Stimulated activated CD8-positive, alpha-beta memory T cell treated with anti-CD3 and anti-CD28 coated beads, Interleukin-12 subunit alpha, Interleukin-12 subunit beta, amount 100 ng/mL, for 4 hours (primary cell): Measurements from ENCODE around the gene MUS81.
"Not testable (repeated sequence)": the region's sequence is repeated elsewhere in the genome, so short reads cannot be mapped to it uniquely, and the experiment has no call there.

Experiments
- DNase-seq: peaks from one replicate; pipeline ENCODE4 v3.0.0-alpha.2; 2020; ENCODE audit warnings: low read depth

Gene MUS81

GRCh38 chr11:65873318-65874156 is 13.3 kb downstream of the MUS81 start:
- peak; percentile 93 for DNase-seq

- no peak for DNase-seq
Observed at GRCh38 chr11:65879617-65880016, 19.4 kb downstream of the MUS81 start, which contains the start of gene CTSW. Gene CTSW, plus strand, starts transcription at chr11:65879837. Its CDS starts 18 bp downstream, at chr11:65879855.

DNA sequence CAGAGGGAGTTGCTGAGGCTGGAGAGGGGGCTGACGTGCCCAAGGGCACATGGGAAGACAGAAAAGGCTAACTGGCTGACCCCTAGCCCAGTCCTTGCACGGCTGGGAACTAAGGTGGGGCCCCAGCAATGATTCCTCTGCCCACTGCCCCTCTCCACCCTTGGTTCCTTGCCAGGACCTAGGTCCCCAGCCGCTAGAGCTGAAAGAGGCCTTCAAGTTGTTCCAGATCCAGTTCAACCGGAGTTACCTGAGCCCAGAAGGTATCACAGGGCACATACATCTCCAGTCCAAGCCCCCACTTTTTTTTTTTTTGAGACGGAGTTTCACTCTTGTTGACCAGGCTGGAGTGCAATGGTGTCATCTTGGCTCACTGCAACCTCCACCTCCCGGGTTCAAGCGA is 19.8 kb downstream of the MUS81 start:
- no peak for DNase-seq

DNA sequence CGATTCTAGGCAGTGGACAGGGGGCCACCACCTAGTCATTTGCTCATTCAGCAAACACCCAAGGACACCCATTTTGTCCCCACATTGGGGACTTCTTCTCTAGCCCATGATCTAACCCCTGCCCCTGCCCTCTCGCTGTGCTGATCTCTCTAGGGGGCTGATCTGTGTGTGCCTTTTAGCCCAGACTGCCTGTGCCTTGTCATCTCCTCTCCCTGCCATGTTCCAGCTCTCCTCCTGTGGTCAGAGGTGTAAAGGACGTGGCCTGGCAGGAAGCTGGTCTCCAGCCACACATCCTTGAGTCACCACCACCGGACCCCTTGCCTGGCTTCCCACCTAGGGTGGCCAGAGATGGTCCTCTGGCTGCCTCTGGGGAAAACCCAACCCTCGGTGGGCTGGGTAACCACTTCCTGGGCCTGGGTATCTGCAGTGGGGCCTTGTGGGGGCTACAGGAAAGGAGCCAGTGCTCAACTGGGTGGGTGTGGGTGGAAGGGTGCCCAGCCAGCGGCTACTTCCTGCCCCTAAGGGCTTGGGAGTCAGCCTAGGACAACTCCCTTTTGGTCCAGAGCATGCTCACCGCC is 20.7 kb downstream of the MUS81 start:
- DNase-seq, result no peak

GRCh38 chr11:65882120-65883057 is 22.2 kb downstream of the MUS81 start:
- DNase-seq, result no peak

- DNase-seq, result no peak
Observed at GRCh38 chr11:65883058-65883761, 23.0 kb downstream of the MUS81 start.

DNA sequence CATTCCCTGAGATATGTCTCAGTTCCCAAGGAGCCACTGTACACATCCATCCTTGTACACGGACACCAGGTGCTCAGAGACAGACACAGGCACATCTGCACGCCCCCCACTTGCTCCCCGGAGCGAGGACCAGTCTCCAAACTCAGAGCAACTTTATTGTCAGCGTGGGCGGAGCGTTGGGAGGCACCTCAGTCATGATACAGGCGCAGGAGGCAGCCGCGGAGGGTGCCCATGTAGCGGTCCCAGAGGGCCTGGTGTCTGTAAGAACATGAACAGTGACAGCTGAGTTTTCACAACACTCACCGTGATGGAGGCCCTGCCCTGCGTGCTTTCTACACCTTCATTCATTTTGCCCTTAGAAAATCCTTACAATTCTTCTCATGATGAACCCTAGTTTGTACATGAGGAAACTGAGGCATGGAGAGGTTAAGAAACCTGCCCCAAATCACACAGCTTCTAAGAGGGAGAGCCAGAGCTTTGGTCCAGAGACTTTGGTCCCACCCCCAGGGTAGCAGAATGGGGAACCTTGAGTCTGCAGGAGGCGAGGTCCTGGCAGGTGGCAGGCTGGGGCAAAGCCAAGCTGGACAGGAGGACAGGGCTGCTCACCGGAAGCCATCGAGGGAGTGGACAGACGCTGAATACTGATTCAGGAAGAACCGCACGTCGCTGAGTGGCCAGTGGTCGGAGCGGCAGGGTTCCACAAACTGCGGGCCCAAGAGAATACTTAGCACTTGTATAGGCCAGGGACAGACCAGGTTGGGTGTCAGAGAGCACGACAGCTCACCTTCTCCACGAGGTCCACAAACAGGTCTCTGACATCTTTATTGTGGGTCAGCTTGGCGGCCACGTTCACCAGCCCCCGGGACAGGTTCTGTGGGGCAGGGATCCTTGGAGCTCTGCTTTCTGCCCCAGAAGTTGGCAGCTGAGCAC is 23.8 kb downstream of the MUS81 start:
- DNase-seq, result no peak

- peak; percentile 64 for DNase-seq
Observed at GRCh38 chr11:65884716-65885092, 24.5 kb downstream of the MUS81 start.

DNA sequence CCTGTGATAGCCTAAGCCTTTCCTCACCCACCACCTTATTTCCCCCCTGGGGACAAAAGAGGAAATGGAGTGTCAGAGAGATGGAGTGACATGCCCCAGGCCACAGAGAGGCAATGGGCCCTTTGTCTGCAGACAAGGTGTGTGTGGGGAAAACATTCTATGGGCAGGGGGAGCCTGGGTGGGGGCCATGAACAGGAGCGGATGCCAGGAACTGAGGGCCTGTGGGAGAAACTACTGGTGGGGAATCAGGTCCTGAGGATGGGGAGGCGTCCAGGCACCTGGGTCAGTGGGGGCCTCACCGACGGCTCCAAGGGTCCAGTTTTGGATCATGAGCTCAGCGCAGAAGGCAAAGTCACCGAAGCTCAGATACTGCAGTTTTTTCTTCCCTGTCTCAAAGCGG is 25.0 kb downstream of the MUS81 start:
- DNase-seq, result no peak

DNA sequence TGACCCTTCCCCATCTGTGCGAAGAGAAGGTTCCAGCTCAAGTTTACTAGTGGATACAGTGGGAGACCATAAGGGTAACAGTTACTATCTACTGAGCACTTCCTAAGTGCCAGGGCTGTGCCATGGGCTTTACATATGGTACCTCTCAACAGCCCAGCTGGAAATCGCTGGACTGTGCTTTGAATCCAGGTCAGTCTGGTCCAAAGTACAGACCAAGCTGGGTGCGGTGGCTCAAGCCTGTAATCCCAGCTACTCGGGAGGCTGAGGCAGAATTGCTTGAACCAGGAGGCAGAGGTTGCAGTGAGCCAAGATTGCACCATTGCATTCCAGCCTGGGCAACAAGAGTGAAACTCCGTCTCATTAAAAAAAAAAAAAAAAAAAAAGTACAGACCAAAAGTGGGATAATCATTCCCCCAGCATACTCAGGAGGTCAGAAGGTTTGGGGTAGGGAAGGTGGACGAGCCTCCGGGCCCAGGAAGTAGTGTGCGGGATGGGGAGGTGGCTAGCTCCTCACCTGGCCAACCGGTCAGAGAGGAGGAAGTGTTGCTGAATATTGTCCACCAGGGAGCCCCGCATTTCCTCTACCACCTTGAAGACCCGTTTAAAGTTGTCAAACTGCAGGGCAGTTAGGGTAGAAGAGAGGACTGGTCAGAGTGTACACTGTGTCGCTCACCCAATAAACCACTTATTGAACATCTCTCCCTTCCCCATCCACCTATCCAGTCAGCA is 25.7 kb downstream of the MUS81 start:
- no peak for DNase-seq

- no peak for DNase-seq
Observed at GRCh38 chr11:65886826-65887722, 26.8 kb downstream of the MUS81 start.

- DNase-seq, result no peak
Observed at GRCh38 chr11:65887723-65888162, 27.5 kb downstream of the MUS81 start.

DNA sequence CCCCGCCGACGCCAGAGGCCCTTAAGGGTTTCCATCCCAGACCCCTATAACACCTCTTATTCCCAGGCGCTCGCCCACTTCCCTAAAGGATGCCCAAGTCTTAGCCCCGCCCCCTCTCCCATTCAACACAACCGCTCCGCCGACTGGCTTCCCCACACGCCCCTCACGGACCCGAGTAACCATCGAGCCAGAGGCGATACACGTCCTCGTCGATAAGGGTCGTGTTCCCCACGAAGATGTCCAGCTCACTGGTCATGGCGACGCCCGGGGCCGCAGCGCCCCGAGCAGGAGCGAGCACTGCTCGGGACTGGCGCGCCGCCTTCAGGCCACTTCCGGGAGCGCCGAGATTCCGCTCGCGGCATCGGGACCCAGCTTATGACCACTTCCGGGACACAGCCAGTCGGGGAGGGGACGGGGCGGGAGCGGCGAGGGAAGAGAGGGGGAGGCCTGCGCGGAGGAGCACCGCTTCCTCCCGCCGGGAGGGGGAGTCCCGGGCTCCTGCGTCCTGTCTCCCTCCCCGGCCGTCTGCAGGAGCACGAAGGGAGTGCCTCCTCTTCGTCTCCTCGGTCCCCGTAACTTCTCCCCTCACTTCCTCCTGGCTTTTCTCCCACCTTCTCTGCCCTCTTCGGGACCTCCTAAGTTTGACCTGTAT is 28.1 kb downstream of the MUS81 start, which contains the start of gene FIBP:
FIBP (minus strand) TSS at position 309 of the 652 bp plus-strand sequence; CDS start at position 256, 53 bp downstream.
- peak; percentile 92 for DNase-seq

GRCh38 chr11:65890324-65891218 is 30.3 kb downstream of the MUS81 start, which contains the start of gene CCDC85B:
Gene CCDC85B, plus strand, starts transcription at chr11:65890673. Its CDS starts 111 bp downstream, at chr11:65890784.
- DNase-seq, result peak; percentile 98

DNA sequence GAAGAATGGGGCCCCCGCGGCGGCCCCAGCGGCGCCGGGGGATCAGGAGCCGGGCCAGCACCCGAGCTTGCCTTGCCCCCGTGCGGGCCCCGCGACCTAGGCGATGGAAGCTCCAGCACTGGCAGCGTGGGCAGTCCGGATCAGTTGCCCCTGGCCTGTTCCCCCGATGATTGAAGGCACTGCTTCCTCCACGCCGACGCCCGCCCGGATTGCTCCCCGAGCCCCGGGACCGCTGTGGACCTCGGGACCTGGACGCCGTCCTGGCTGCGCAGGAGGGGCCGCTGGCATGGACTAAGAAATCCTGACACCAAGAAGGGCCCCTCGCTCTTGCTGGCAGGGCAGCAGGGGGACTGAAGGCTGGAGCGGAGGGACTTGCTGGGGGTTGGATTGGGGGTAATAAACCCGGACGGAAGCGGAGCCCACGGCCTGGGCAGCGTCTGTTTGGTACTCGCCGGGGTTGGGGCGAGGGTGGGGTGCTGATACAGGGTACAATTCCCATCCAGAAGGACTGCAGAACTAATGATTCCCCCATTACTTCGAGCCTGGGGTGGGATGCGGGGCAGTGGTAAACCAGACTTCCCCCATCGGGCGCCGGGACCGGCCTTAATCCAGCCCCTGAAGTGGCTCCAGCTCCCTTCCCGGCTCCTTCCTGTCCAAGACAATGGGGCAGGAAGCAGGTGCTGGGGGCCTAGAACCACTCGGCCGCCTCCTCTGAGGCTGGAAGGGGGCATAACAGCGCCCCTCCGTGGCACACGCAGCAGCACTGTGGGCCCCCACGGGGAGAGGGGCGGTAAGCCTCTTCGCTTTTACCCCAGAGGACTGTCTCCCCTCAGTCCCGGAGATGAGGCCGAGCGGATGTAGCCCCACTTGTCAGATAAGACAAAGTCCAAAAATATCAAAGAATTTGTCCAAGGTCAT is 31.2 kb downstream of the MUS81 start:
- no peak for DNase-seq

DNA sequence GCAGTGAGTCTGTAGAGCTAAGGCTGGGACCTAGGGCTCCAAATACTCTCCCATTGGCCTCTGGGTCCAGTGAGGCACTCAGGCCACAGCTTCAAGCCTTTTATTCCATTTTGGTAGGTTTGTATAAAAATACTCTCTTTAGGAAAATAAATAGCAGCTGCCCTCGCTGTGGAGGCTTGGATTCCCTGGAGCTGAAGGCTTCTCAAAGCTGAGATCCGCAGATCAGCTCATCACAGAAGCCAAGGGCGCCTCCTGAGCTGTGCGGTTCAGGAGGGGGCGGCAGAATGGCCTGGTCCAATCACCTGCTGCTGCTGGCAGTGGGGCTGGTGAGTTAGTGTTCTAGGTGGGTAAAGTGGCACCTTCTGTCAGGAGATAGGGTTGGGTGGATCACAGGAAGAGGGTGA is 31.9 kb downstream of the MUS81 start:
- not testable (repeated sequence) for DNase-seq
